Right lobe of liver (tissue), 4 donors: ENCODE data around the gene SLC6A11.

Experiments
- POLR2A ChIP-seq: fragments of 450-650 bp; IDR thresholded peaks from one replicate; pipeline ENCODE4 v1.6.1; 2017; ENCODE audit warnings: antibody characterized with exemption, mild to moderate bottlenecking
- TF ChIP-seq, protein P1 (sequence below), 4 donors: fragments of 200-600 bp in 3 of 4; fragments of 450-650 bp in 1 of 4; IDR thresholded peaks; one replicate each; pipeline versions ENCODE4 v1.5.1 to v1.8.0; 2016 to 2022; ENCODE audit warnings: antibody characterized with exemption in 4 of 4, mild to moderate bottlenecking in 2 of 4
- donor health status: DM: no; HTN: no; CAD: no.
- donor health status: DM: no; HTN: no; CAD: no.
- donor health status: DM: no; HTN: yes; CAD: no.

DNA sequence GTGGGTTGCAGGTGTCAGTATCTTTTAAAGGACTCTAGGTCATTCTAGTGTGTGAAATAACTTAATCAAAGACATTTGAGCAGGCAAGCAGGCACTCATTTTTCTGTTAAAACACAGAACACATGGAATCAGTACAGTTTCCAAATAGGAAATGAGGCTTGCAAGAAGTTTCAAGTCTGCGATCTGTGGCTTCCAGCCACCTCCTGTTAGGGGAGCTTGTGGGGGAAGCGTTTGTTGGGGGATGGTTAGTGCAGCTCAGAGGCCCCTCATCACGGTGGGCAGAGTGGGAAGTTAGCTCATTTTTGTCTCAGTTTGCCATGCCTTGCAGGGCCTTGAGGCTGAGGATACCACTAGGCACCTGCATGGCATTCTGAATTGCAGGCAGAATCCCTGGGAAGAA, 59.9 kb downstream of the SLC6A11 start:
- TF ChIP-seq, protein P1, sequence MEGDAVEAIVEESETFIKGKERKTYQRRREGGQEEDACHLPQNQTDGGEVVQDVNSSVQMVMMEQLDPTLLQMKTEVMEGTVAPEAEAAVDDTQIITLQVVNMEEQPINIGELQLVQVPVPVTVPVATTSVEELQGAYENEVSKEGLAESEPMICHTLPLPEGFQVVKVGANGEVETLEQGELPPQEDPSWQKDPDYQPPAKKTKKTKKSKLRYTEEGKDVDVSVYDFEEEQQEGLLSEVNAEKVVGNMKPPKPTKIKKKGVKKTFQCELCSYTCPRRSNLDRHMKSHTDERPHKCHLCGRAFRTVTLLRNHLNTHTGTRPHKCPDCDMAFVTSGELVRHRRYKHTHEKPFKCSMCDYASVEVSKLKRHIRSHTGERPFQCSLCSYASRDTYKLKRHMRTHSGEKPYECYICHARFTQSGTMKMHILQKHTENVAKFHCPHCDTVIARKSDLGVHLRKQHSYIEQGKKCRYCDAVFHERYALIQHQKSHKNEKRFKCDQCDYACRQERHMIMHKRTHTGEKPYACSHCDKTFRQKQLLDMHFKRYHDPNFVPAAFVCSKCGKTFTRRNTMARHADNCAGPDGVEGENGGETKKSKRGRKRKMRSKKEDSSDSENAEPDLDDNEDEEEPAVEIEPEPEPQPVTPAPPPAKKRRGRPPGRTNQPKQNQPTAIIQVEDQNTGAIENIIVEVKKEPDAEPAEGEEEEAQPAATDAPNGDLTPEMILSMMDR (IDR thresholded peaks at IDR 0.05) = no peak
- TF ChIP-seq POLR2A = no peak
